ENCODE measurements around the gene CCL11. TPM values are rescaled to one million over a fixed set of nuclear protein-coding genes. Genes with fewer than 3 reads are reported as not detected.

CCL11 gene
- total RNA-seq, 2 experiments from 2014 or later = not detected

DNA sequence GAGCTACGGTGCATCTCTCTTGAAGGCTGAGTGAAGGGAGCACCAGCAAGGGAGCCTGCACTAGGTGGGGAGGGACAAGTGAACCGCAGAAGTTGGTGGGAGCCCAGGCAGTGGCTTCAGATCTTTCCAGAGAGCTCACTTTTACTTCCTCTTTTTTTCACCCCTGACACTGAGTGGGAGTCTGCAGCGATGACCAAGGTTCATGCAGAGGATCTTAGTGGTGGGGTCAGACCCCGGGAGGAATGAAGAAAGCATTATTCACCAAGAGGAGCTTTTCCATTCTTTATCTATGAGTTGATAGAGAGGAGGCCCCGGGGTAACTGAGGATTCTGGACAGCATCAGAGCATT, 33.5 kb upstream of the CCL11 start:
- no peak overlapping the region for H3K27ac Mint-ChIP-seq
- CTCF ChIA-PET = interaction anchor here (1.0 kb wide), 1 partner anchor 109 kb away, joined by 5 read pairs; no protein-coding TSS in a partner anchor
- peaks cover 65% of the 10 kb centered on the region for H3K27me3 Mint-ChIP-seq
- no peak for DNase-seq
- H3K4me3 Mint-ChIP-seq = no peak overlapping the region
- no peak for ATAC-seq
- H3K9me3 Mint-ChIP-seq (ENCODE audit: low read depth) = no peaks in the 10 kb centered on the region
- no peaks in the 10 kb centered on the region for H3K36me3 Mint-ChIP-seq
- H3K4me1 Mint-ChIP-seq = peaks cover 2% of the 10 kb centered on the region

DNA sequence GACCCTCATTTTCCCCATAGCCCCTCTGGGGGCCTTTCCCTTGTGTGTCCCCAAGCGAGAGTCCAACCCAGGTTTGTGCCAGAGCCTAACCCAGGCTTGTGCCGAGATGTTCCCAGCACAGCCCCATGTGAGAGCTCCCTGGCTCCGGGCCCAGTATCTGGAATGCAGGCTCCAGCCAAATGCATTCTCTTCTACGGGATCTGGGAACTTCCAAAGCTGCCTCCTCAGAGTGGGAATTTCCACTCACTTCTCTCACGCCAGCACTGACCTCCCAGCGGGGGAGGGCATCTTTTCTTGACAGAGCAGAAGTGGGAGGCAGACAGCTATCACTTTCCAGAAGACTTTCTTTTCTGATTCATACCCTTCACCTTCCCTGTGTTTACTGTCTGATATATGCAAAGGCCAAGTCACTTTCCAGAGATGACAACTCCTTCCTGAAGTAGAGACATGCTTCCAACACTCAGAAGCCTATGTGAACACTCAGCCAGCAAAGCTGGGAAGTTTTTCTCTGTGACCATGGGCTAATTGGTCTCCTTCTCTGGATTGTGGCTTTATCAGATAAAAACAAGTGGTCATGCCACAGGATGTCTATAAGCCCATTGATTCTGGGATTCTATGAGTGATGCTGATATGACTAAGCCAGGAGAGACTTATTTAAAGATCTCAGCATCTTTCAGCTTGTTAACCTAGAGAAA, 33.0 kb upstream of the CCL11 start:
- CTCF ChIA-PET = interaction anchor here (1.0 kb wide), 1 partner anchor 108 kb away, joined by 5 read pairs; no protein-coding TSS in a partner anchor
- Mint-ChIP-seq H3K9me3 (ENCODE audit: low read depth) (no peaks in the 10 kb centered on the region), H3K4me1 (peaks cover 2% of the 10 kb centered on the region), H3K36me3 (no peaks in the 10 kb centered on the region), H3K27ac (no peak overlapping the region), H3K27me3 (peaks cover 69% of the 10 kb centered on the region), H3K4me3 (no peak overlapping the region)
- ATAC-seq (no peak), DNase-seq (no peak)

DNA sequence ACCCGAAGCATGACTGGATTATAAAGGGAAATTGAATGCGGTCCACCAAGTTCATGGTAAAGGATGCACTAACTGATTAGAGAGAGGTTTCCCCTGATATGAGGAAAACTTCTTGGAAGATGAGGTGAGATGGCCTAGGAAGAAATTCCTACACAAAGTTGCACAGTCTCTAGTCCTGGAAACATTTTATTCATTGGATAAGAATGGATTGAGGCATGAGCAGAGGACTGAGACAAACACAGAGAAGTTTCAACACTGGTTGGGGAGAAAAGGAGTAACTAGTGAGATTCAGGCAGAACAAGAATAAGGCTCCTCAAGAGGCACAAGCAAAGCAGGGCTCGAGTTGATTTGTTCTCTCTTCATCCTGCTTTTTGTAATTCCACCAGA, 32.4 kb upstream of the CCL11 start:
- Mint-ChIP-seq H3K4me1 (peaks cover 2% of the 10 kb centered on the region), H3K27ac (no peak overlapping the region), H3K4me3 (no peak overlapping the region), H3K27me3 (peaks cover 69% of the 10 kb centered on the region), H3K9me3 (ENCODE audit: low read depth) (no peaks in the 10 kb centered on the region), H3K36me3 (no peaks in the 10 kb centered on the region)
- DNase-seq (no peak), ATAC-seq (no peak)
- CTCF ChIA-PET = interaction anchor here (1.0 kb wide), 1 partner anchor 108 kb away, joined by 5 read pairs; no protein-coding TSS in a partner anchor

DNA sequence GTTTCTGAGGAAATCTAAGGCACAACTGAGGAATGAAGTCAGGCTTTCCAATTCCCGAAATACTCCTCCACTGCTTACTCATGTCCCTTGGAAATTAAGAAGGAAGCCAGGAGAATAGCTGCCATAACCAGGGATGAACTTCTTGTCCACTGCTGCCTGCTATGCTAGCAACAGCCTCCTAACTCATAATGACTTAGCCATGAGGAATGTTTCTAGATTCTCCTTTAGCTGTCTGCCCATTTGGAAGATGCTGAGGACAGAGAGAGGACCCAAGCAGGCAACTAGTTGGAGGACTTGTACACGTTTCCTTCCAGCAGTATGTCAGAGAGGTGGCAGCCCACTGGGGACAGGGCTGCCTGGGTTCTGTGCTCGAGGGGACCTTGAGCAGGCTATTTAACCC, 31.4 kb upstream of the CCL11 start:
- ATAC-seq (no peak), DNase-seq (no peak)
- Mint-ChIP-seq H3K9me3 (ENCODE audit: low read depth) (no peaks in the 10 kb centered on the region), H3K27ac (no peak overlapping the region), H3K4me1 (peaks cover 2% of the 10 kb centered on the region), H3K27me3 (peaks cover 78% of the 10 kb centered on the region), H3K4me3 (no peak overlapping the region), H3K36me3 (no peaks in the 10 kb centered on the region)
- CTCF ChIA-PET = no interaction called here

DNA sequence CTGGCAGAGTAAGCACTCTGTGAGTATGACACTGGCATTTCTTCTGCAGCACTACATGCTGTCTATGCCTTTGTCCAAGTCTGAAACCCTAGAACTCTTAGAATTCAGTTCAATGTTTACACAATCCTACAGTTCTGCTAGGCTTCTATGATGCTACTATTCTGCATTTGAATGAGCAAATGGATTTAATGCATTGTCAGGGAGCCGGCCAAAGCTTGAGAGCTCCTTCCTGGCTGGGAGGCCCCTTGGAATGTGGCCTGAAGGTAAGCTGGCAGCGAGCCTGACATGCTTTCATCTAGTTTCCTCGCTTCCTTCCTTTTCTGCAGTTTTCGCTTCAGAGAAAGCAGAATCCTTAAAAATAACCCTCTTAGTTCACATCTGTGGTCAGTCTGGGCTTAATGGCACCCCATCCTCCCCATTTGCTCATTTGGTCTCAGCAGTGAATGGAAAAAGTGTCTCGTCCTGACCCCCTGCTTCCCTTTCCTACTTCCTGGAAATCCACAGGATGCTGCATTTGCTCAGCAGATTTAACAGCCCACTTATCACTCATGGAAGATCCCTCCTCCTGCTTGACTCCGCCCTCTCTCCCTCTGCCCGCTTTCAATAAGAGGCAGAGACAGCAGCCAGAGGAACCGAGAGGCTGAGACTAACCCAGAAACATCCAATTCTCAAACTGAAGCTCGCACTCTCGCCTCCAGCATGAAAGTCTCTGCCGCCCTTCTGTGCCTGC, 30.7 kb upstream of the CCL11 start, which contains the start of gene CCL2:
CCL2 (plus strand) TSS at position 635 of the 730 bp plus-strand sequence; CDS start at position 700, 65 bp downstream.
- ATAC-seq = no peak

DNA sequence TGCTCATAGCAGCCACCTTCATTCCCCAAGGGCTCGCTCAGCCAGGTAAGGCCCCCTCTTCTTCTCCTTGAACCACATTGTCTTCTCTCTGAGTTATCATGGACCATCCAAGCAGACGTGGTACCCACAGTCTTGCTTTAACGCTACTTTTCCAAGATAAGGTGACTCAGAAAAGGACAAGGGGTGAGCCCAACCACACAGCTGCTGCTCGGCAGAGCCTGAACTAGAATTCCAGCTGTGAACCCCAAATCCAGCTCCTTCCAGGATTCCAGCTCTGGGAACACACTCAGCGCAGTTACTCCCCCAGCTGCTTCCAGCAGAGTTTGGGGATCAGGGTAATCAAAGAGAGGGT, 30.2 kb upstream of the CCL11 start:
- no peaks in the 10 kb centered on the region for H3K36me3 Mint-ChIP-seq
- H3K9me3 Mint-ChIP-seq (ENCODE audit: low read depth) = no peaks in the 10 kb centered on the region
- no peak overlapping the region for H3K27ac Mint-ChIP-seq
- ATAC-seq (no peak), DNase-seq (no peak)
- peaks cover 5% of the 10 kb centered on the region for H3K4me1 Mint-ChIP-seq
- H3K27me3 Mint-ChIP-seq = peaks cover 84% of the 10 kb centered on the region
- CTCF ChIA-PET = interaction anchor here (1.0 kb wide), 1 partner anchor 84 kb away, joined by 3 read pairs; no protein-coding TSS in a partner anchor
- H3K4me3 Mint-ChIP-seq = no peak overlapping the region

More for the DNA sequence above, 30.7 kb upstream of the CCL11 start, which contains the start of gene CCL2:
- Mint-ChIP-seq H3K36me3 (no peaks in the 10 kb centered on the region), H3K27me3 (peaks cover 81% of the 10 kb centered on the region), H3K27ac (no peak within 1 kb of the TSS), H3K4me3 (no peak within 1 kb of the TSS), H3K9me3 (ENCODE audit: low read depth) (no peaks in the 10 kb centered on the region), H3K4me1 (peaks cover 5% of the 10 kb centered on the region)
- CTCF ChIA-PET = no interaction called here
- no peak for DNase-seq

DNA sequence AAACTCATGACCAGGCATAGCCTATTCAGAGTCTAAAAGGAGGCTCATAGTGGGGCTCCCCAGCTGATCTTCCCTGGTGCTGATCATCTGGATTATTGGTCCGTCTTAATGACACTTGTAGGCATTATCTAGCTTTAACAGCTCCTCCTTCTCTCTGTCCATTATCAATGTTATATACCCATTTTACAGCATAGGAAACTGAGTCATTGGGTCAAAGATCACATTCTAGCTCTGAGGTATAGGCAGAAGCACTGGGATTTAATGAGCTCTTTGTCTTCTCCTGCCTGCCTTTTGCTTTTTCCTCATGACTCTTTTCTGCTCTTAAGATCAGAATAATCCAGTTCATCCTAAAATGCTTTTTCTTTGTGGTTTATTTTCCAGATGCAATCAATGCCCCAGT, 29.7 kb upstream of the CCL11 start:
- CTCF ChIA-PET = interaction anchor here (1.0 kb wide), 1 partner anchor 85 kb away, joined by 3 read pairs; no protein-coding TSS in a partner anchor
- no peak overlapping the region for H3K4me3 Mint-ChIP-seq
- DNase-seq (no peak), ATAC-seq (no peak)
- peaks cover 5% of the 10 kb centered on the region for H3K4me1 Mint-ChIP-seq
- no peak overlapping the region for H3K27ac Mint-ChIP-seq
- peaks cover 85% of the 10 kb centered on the region for H3K27me3 Mint-ChIP-seq
- no peaks in the 10 kb centered on the region for H3K36me3 Mint-ChIP-seq
- no peaks in the 10 kb centered on the region for H3K9me3 Mint-ChIP-seq (ENCODE audit: low read depth)

DNA sequence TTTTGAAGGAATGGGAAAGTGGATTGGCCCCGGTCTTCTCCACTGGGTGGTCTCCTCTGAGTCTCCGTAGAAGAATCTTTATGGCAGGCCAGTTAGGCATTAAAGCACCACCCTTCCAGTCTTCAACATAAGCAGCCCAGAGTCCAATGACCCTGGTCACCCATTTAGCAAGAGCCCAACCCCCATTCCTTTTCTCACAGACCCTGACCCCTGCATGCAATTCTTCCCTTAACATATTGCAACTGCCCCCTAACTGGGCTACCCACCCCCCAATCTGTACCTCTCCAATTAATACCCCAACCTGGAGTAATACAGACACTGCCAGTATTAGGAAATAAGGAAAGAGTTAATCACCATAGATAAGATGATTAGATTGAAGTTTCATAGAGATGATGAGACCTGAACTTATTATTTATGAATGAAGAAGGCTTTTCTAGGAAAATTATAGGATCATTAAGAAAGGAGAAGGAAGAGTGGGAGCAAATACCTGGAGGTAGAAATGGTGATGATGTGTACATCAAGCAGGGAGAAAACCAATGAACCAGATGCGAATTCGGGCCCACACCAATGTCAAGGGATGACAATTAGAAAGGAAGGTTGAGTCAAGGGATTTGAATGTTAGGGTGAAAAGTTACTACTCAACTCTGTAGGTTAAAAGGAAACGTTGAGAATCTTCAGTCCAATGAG, 28.1 kb upstream of the CCL11 start:
- Mint-ChIP-seq H3K4me1 (peaks cover 19% of the 10 kb centered on the region), H3K4me3 (no peak overlapping the region), H3K9me3 (ENCODE audit: low read depth) (no peaks in the 10 kb centered on the region), H3K36me3 (no peaks in the 10 kb centered on the region), H3K27me3 (peaks cover 84% of the 10 kb centered on the region), H3K27ac (no peak overlapping the region)
- CTCF ChIA-PET = no interaction called here
- ATAC-seq = no peak
- no peak for DNase-seq

DNA sequence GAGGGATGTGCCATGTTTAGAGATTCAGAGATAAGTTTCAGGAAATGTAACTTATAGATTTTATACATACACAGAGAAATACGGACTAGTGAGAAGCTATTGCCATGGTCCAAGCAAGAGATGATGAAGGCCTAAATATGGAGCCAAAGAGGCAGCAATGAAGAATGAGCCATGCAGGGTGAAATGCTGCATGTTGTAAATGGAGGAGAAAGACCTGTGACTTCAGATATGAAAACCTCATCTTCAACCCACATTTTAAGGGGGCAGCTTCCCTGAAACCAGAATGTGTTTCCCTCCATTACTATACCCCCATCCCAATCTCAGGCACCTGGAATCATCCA, 27.6 kb upstream of the CCL11 start:
- DNase-seq (no peak), ATAC-seq (no peak)
- peaks cover 79% of the 10 kb centered on the region for H3K27me3 Mint-ChIP-seq
- CTCF ChIA-PET = no interaction called here
- no peaks in the 10 kb centered on the region for H3K36me3 Mint-ChIP-seq
- no peak overlapping the region for H3K4me3 Mint-ChIP-seq
- peaks cover 19% of the 10 kb centered on the region for H3K4me1 Mint-ChIP-seq
- H3K9me3 Mint-ChIP-seq (ENCODE audit: low read depth) = no peaks in the 10 kb centered on the region
- no peak overlapping the region for H3K27ac Mint-ChIP-seq

DNA sequence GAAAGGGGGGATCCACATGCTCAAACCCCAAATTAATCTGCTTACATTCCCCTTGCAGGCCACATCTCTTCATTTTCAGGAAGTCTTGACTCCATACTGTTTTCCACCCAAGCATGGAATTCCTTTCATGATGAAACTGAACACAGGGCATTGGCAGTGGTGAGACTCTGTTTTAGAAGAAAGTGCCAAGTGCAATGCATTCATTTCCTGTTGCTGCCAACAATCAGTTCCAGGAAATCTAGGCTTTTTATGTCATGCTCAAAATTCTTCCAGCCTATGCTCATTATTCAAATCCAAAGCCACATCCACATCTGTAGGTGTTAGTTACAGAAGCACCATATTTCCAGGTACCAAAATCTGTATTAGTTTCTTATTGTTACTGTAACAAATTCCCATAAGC, 26.4 kb upstream of the CCL11 start:
- Mint-ChIP-seq H3K27ac (no peak overlapping the region), H3K9me3 (ENCODE audit: low read depth) (no peaks in the 10 kb centered on the region), H3K4me1 (peaks cover 19% of the 10 kb centered on the region), H3K36me3 (no peaks in the 10 kb centered on the region), H3K27me3 (peaks cover 72% of the 10 kb centered on the region), H3K4me3 (no peak overlapping the region)
- ATAC-seq (no peak), DNase-seq (no peak)
- CTCF ChIA-PET = no interaction called here

DNA sequence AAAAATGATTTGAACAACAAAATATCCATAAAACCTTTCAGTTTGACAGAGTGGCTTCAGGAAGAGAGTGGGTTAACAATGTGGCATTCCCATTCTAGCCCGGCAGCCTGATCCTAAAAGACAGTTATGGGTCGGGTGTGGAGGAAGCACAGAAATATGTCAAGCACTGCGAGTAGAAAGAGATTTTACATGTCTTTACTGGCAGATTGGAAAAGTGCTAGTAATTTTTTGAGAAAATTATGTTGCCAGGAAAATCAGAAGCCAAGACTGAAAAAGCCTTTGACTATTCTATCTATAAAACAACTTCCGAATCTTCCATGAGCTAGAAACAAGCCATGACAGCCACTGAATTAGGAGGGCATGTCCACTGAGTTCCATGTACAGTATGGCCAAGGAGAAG, 24.7 kb upstream of the CCL11 start:
- no peaks in the 10 kb centered on the region for H3K36me3 Mint-ChIP-seq
- no peak overlapping the region for H3K27ac Mint-ChIP-seq
- ATAC-seq (no peak), DNase-seq (no peak)
- H3K27me3 Mint-ChIP-seq = peaks cover 76% of the 10 kb centered on the region
- H3K4me1 Mint-ChIP-seq = peaks cover 16% of the 10 kb centered on the region
- H3K9me3 Mint-ChIP-seq (ENCODE audit: low read depth) = no peaks in the 10 kb centered on the region
- no peak overlapping the region for H3K4me3 Mint-ChIP-seq
- CTCF ChIA-PET = no interaction called here

DNA sequence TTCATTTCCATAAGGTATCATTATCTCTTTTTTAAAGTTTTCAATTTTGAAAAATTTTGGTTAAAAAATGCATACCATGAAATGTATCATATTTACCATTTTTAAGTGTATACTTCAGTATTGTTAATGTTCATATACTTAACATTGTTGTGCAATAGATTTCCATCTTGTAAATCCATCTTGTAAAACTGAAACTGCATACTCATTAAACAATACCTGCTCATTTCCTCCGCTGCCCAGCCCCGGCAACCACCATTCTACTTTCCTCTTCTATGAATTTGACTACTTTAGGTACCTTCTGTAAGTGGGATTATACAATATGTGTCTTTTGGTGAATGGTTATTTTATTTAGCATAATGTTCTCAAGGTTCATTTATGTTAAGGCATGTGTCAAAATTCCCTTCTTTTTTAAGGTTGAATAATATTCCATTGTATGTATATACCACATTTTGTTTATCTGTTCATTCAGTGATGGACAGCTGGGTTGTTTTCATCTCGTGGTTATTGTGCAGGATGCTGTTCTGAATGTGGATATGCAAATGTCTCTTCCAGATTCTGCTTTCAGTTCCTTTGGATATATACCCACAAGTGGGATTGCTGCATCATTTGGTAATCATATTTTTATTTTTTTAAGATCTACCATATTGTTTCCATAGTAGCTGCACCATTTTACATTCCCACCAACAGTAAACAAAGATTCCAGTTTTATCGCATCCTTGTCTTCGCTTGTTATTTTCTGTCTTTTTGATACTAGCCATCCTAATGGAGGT, 23.8 kb upstream of the CCL11 start:
- Mint-ChIP-seq H3K4me3 (no peak overlapping the region), H3K4me1 (peaks cover 16% of the 10 kb centered on the region), H3K27ac (no peak overlapping the region), H3K9me3 (ENCODE audit: low read depth) (no peaks in the 10 kb centered on the region), H3K36me3 (no peaks in the 10 kb centered on the region), H3K27me3 (peaks cover 77% of the 10 kb centered on the region)
- CTCF ChIA-PET = no interaction called here
- ATAC-seq (peak; percentile 39), DNase-seq (peak; percentile 64)

DNA sequence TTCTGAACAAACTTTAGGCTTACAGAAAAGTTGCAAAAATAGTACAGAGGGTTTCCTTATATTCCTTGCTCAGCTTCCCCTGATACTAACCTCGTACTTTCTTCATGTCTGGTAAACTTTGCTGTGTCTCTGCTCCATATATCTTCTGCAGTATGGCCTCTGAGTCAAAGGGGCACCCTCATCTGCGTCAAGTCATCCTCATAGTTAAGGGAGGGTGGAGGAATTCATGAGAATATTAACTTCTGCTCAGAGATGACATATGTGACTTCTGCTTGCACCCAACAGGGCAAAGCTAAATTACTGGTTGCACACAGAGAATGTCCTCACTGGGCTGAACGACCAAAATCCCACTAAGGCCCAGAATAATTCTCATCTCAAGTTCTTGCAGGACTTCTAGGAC, 19.8 kb upstream of the CCL11 start:
- no peak for DNase-seq
- Mint-ChIP-seq H3K36me3 (no peaks in the 10 kb centered on the region), H3K27ac (no peak overlapping the region), H3K4me3 (no peak overlapping the region), H3K27me3 (peaks cover 67% of the 10 kb centered on the region), H3K9me3 (ENCODE audit: low read depth) (no peaks in the 10 kb centered on the region), H3K4me1 (peaks cover 14% of the 10 kb centered on the region)
- CTCF ChIA-PET = no interaction called here
- no peak for ATAC-seq
